Stimulated activated CD4-positive, alpha-beta T cell treated with anti-CD3 and anti-CD28 coated beads, Interleukin-12 subunit alpha, Interleukin-12 subunit beta, amount 100 ng/mL, for 4 hours (primary cell): ENCODE measurements around the gene MLLT6.
A peak's percentile ranks its signal among the peaks of the same experiment; 100 is the strongest.
"Not testable (repeated sequence)": the region's sequence is repeated elsewhere in the genome, so short reads cannot be mapped to it uniquely, and the experiment has no call there.

Source experiments
- DNase-seq: peaks from one replicate; pipeline ENCODE4 v3.0.0-alpha.2; 2020

MLLT6 gene

GRCh38 chr17:38709104-38709820, 4.2 kb downstream of the MLLT6 start:
- no peak for DNase-seq

- no peak for DNase-seq
Observed at GRCh38 chr17:38709864-38710603, 5.0 kb downstream of the MLLT6 start.

- DNase-seq, result no peak
Observed at GRCh38 chr17:38710604-38710962, 5.5 kb downstream of the MLLT6 start.

DNA sequence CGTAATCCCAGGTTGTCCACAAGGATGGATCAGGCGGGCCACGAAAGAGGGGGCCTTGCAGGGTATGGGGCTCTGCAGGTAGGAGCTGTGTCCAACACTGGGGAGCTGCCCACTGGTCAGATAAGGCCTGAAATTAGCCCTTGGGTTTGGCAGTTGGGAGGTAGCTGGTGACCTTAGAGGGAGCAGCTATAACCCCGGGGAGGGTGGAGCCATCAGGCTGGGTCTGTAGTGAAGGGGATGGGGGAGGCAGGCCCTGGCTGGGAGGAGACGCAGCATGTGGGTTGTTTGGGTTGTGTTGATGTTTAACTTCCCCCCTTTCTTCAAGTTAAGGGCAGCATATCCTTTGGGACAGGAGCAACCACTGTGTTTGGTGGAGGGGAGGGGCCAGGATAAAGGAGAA, 5.9 kb downstream of the MLLT6 start:
- DNase-seq, result no peak

- no peak for DNase-seq
Observed at GRCh38 chr17:38711792-38712571, 6.9 kb downstream of the MLLT6 start.

DNA sequence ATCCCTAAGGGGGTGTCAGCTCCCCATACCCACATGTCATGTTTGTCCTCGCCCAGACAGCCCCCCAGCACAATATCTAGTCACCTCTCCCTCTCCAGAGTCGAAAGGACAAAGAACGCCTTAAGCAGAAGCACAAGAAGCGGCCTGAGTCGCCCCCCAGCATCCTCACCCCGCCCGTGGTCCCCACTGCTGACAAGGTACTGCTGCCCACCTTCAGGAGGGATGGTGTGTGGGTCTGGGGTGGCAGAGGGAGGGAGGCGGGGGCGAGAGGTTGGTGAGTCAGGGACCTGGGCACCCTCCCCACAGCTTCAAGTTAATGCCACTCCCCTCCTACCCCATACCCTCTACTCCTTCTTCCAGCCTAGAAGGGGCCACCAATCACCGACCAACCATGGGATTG, 7.5 kb downstream of the MLLT6 start:
- no peak for DNase-seq

GRCh38 chr17:38713456-38714075, 8.5 kb downstream of the MLLT6 start:
- DNase-seq, result no peak

DNA sequence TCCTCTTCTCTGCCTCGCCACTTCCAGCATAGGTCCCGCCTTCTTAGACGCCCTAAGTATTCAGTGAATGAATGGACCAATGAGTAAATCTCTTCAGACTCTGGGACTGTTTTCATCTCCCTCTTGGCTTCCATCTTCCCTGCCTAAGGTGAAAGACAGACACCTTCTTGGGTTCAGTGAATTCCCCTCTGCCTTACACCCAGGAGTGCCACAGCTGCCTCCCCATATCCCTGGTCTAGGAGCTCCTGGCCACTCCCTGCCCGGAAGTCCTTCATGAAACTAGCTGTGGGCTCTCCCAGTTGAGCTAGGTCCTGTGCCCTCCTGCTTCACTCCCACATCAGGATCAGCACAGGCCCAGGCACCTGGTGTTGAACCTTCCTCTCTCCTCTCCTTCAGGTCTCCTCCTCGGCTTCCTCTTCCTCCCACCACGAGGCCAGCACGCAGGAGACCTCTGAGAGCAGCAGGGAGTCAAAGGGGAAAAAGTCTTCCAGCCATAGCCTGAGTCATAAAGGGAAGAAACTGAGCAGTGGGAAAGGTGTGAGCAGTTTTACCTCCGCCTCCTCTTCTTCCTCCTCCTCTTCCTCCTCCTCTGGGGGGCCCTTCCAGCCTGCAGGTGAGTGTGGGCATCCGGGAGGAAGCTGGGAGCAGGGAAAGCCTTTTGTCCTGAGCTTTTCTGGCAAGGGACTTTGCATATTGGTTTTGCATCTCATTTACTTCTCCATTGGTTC, 10.3 kb downstream of the MLLT6 start:
- no peak for DNase-seq

GRCh38 chr17:38716368-38717005, 11.4 kb downstream of the MLLT6 start:
- no peak for DNase-seq

GRCh38 chr17:38717139-38717745, 12.2 kb downstream of the MLLT6 start:
- no peak for DNase-seq

DNA sequence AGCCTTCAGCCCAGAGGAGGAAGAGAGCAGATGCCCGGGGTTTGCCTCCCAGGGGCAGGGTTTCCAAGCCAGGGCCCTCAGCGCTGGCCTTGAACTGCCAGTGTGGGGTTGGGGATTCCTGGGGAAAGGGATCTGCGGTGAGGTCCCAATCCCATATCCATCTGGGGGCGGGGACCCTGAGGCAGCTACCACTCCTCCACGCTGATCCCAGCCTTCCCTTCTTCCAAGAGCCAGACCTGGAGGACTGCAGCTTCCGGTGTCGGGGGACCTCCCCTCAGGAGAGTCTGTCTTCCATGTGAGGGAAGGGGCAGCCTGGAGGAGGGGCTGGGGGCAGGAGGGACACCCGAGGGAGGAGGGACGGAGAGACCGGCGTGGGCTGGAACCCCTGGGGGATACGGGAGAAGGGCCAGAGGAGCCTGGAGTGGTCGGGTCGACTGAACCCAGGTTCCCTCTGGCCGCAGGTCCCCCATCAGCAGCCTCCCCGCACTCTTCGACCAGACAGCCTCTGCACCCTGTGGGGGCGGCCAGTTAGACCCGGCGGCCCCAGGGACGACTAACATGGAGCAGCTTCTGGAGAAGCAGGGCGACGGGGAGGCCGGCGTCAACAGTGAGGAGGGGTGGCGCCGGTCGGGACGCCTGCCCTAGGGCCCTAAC, 14.3 kb downstream of the MLLT6 start:
- no peak for DNase-seq

DNA sequence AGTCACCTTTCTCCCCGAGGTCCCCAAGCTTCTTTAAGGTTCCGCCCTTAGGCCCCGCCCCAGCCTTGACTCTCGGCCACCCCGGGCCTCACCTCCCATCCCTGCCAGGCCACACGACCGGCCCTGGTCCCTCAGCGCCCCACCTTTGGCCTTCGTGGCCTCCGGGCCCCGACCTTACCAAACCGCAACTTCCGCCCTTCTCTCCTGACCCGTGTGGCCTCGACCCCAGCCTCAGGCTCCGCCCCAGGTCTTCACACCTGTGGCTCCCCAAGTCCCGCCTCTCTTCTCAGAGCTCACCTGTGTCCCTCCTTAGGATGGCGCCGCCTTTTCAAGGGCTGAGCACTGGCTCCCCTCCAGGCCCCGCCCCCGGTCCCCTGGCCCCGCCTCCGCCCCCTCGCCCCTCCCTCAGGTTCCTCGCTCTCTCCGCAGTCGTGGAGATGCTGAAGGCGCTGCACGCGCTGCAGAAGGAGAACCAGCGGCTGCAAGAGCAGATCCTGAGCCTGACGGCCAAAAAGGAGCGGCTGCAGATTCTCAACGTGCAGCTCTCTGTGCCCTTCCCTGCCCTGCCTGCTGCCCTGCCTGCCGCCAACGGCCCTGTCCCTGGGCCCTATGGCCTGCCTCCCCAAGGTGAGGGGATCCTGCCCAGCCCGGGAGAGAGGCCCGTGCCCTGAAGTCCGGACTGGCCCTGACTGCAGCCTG, 15.0 kb downstream of the MLLT6 start:
- DNase-seq, result no peak

DNA sequence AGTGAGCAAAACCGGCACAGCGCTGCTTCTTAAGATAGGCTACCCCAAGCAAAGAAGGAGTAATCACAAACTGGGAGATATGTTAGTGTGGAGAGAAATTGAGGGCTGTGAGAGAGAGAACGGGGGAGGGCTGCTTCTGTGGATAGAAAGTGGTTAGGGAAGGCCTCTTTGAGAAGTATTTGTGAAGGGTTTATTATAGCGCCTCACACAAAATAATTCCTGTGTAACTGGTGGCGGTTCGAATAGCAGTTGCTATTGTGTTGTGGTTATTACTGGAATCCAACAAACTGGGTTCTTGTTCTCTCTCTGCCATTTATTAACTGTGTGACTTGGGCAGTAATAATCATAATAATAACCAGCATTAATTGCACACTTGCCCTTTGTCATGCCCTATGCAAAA, 15.9 kb downstream of the MLLT6 start:
- no peak for DNase-seq

GRCh38 chr17:38721802-38722201, 16.7 kb downstream of the MLLT6 start:
- no peak for DNase-seq

DNA sequence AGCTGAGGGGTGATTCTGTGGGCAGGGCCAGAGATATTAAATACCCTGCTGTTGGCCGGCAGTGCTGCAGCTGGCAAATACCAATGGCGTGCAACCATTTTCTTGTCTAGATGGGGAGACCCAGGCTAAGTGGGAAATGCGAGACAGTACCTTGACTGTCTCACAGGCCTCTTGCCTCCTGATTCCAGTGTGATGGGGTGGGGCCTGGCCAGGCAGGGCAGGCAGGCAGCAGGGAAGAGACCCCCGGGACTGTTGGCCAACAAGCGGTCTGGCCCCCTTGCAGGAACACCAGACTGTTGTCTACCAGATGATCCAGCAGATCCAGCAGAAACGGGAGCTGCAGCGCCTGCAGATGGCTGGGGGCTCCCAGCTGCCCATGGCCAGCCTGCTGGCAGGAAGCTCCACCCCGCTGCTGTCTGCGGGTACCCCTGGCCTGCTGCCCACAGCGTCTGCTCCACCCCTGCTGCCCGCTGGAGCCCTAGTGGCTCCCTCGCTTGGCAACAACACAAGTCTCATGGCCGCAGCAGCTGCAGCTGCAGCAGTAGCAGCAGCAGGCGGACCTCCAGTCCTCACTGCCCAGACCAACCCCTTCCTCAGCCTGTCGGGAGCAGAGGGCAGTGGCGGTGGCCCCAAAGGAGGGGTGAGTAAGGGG, 19.4 kb downstream of the MLLT6 start:
- no peak for DNase-seq

DNA sequence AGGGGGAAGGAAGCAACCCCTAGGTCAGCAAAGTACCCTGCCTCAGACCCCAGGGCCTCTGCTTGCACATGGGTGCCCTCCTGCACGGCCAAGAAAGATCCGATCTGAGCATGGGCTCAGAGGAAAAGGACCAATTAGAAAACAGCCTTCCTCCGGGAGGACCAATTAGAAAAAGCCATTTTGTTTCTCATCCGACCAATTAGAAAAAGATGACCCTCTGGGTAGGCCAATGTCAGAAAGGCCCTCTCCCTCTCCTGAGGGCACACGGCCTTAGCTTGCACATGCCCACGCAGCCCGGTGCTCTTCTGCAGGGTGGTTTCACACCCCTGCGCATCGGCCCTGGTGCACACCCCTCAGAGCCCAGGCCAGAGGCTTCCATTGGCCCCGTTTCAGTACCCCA, 20.0 kb downstream of the MLLT6 start:
- no peak for DNase-seq

- DNase-seq, result not testable (repeated sequence)
Observed at GRCh38 chr17:38726145-38726544, 21.1 kb downstream of the MLLT6 start.

DNA sequence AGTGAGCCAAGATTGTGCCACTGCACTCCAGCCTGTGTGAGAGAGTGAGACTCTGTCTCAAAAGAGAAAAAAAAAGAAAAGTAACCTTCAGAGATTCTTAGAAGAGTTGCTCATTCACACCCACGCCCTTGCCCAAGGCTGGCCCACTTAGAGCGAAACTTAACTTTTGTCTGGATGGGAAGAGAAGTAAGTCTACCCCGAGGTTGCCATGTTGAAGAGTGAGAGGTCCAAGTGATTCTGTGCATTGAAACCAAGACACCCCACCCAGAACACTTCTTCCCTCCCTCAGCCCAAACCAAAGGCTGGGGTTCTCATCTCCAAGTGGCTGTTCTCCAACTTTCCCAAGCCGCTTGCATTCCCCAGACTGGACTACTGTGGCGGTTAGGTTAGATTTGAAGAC, 22.7 kb downstream of the MLLT6 start:
- peak; percentile 65 for DNase-seq

DNA sequence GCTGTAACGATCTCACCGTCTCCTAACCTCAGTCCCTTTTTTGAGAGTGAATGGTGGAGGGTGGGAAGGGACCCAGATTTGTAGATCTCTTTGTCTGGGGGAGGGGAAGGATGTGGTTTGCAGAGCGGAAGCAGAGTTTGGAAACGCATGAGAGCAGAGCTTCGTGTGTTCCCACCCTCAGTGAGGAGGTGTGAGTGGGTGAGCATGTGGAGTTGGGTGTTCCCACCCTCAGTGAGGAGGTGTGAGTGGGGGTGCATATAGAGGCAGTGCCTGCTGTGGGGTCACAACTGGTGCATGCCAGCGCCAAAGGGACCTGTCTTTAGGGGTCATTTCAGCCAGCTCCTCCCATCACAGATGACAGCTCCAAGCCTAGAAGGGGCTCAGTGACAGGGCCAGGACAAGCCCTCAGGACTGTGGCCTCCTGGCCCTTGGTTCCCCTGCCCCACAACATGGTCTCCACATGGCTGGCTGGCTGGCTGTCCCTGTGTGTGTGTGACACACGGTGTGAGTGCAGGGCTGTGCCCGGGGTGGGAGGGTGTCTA, 23.3 kb downstream of the MLLT6 start:
- peak; percentile 46 for DNase-seq
